Measurements from ENCODE around the gene ZNF609. TPM values are rescaled to one million over a fixed set of nuclear protein-coding genes. Genes with fewer than 3 reads are reported as not detected.
"Not testable (repeated sequence)": the region's sequence is repeated elsewhere in the genome, so short reads cannot be mapped to it uniquely, and the experiment has no call there.

ZNF609 gene
- total RNA-seq, 4 donors from 2014 or later = 25.2 to 45.5 (median 32.6) TPM

GRCh38 chr15:64583983-64584382 lies 123.6 kb downstream of the ZNF609 start:
- H3K4me3 ChIP-seq (replicated peaks in 1 of 3) = no peak overlapping the region
- no peaks in the 10 kb centered on the region for H3K36me3 ChIP-seq
- H3K27me3 ChIP-seq = no peaks in the 10 kb centered on the region
- DNase-seq = no peak
- intact Hi-C loops (cut with DNase I) = no loop called here
- no peaks in the 10 kb centered on the region for H3K9me3 ChIP-seq
- 92 to 95% methylated on average over 3 of the region's 3 CpGs for WGBS, 2 donors
- H3K4me1 ChIP-seq = peaks cover 5 to 27% of the 10 kb centered on the region in 2 donors
- TF ChIP-seq POLR2A (IDR thresholded peaks at IDR 0.05) = no peak
- TF ChIP-seq, protein P1, sequence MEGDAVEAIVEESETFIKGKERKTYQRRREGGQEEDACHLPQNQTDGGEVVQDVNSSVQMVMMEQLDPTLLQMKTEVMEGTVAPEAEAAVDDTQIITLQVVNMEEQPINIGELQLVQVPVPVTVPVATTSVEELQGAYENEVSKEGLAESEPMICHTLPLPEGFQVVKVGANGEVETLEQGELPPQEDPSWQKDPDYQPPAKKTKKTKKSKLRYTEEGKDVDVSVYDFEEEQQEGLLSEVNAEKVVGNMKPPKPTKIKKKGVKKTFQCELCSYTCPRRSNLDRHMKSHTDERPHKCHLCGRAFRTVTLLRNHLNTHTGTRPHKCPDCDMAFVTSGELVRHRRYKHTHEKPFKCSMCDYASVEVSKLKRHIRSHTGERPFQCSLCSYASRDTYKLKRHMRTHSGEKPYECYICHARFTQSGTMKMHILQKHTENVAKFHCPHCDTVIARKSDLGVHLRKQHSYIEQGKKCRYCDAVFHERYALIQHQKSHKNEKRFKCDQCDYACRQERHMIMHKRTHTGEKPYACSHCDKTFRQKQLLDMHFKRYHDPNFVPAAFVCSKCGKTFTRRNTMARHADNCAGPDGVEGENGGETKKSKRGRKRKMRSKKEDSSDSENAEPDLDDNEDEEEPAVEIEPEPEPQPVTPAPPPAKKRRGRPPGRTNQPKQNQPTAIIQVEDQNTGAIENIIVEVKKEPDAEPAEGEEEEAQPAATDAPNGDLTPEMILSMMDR (IDR thresholded peaks at IDR 0.05) = no peak
- no peak overlapping the region for H3K27ac ChIP-seq

- Histone ChIP-seq H3K9me3 (no peaks in the 10 kb centered on the region), H3K36me3 (no peaks in the 10 kb centered on the region), H3K27ac (no peak overlapping the region), H3K4me3 (replicated peaks in 1 of 3) (no peak overlapping the region), H3K27me3 (no peaks in the 10 kb centered on the region), H3K4me1 (peaks cover 11 to 27% of the 10 kb centered on the region in 2 donors)
- DNase-seq = no peak
- intact Hi-C loops (cut with DNase I) = no loop called here
- 87 to 88% methylated on average over 12 of the region's 12 CpGs for WGBS, 2 donors
- TF ChIP-seq, protein P1 (IDR thresholded peaks at IDR 0.05) = no peak
- no peak for TF ChIP-seq POLR2A (IDR thresholded peaks at IDR 0.05)
Observed at GRCh38 chr15:64586259-64586870, 126.0 kb downstream of the ZNF609 start.

- H3K27me3 ChIP-seq = no peaks in the 10 kb centered on the region
- DNase-seq = no peak
- peaks cover 11 to 27% of the 10 kb centered on the region in 2 donors for H3K4me1 ChIP-seq
- TF ChIP-seq, protein P1 (IDR thresholded peaks at IDR 0.05) = no peak
- no peak for TF ChIP-seq POLR2A (IDR thresholded peaks at IDR 0.05)
- H3K4me3 ChIP-seq (replicated peaks in 1 of 3) = no peak overlapping the region
- intact Hi-C loops (cut with DNase I) = no loop called here
- 87 to 88% methylated on average over 4 of the region's 4 CpGs for WGBS, 2 donors
- H3K27ac ChIP-seq = no peak overlapping the region
- no peaks in the 10 kb centered on the region for H3K9me3 ChIP-seq
- H3K36me3 ChIP-seq = no peaks in the 10 kb centered on the region
Observed at GRCh38 chr15:64586984-64587383, 126.6 kb downstream of the ZNF609 start.

GRCh38 chr15:64589435-64590084 lies 129.2 kb downstream of the ZNF609 start:
- intact Hi-C loops (cut with DNase I) = no loop called here
- no peak overlapping the region for H3K27ac ChIP-seq
- peaks cover 22 to 35% of the 10 kb centered on the region in 2 donors for H3K4me1 ChIP-seq
- H3K36me3 ChIP-seq = no peaks in the 10 kb centered on the region
- no peaks in the 10 kb centered on the region for H3K9me3 ChIP-seq
- 67 to 73% methylated on average over 3 of the region's 3 CpGs for WGBS, 2 donors
- H3K27me3 ChIP-seq = no peaks in the 10 kb centered on the region
- TF ChIP-seq, protein P1 (IDR thresholded peaks at IDR 0.05) = no peak
- no peak for TF ChIP-seq POLR2A (IDR thresholded peaks at IDR 0.05)
- H3K4me3 ChIP-seq (replicated peaks in 1 of 3) = no peak overlapping the region
- DNase-seq = no peak

DNA sequence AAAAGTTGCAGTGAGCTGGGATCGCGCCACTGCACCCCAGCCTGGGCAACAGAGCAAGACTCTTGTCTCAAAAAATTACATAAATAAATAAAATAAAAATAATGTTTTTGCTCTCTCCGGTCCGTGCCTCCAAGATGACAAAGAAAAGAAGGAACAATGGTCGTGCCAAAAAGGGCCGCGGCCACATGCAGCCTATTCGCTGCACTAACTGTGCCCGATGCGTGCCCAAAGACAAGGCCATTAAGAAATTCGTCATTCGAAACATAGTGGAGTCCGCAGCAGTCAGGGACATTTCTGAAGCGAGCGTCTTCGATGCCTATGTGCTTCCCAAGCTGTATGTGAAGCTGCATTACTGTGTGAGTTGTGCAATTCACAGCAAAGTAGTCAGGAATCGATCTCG lies 132.5 kb downstream of the ZNF609 start:
- H3K27me3 ChIP-seq; H3K27ac ChIP-seq; intact Hi-C loops (cut with DNase I); H3K36me3 ChIP-seq; H3K4me3 ChIP-seq (replicated peaks in 1 of 3); DNase-seq; H3K9me3 ChIP-seq: not testable (repeated sequence)
- peaks cover 36 to 40% of the 10 kb centered on the region in 2 donors for H3K4me1 ChIP-seq
- WGBS, 2 donors = 96 to 99% methylated on average over 18 of the region's 18 CpGs
